Measurements from ENCODE around the gene ITIH4. TPM values are rescaled to one million over a fixed set of nuclear protein-coding genes. Genes with fewer than 3 reads are reported as not detected.

Gene ITIH4
- total RNA-seq, 2 donors from 2014 or later: 2.1 to 7.3 TPM

DNA sequence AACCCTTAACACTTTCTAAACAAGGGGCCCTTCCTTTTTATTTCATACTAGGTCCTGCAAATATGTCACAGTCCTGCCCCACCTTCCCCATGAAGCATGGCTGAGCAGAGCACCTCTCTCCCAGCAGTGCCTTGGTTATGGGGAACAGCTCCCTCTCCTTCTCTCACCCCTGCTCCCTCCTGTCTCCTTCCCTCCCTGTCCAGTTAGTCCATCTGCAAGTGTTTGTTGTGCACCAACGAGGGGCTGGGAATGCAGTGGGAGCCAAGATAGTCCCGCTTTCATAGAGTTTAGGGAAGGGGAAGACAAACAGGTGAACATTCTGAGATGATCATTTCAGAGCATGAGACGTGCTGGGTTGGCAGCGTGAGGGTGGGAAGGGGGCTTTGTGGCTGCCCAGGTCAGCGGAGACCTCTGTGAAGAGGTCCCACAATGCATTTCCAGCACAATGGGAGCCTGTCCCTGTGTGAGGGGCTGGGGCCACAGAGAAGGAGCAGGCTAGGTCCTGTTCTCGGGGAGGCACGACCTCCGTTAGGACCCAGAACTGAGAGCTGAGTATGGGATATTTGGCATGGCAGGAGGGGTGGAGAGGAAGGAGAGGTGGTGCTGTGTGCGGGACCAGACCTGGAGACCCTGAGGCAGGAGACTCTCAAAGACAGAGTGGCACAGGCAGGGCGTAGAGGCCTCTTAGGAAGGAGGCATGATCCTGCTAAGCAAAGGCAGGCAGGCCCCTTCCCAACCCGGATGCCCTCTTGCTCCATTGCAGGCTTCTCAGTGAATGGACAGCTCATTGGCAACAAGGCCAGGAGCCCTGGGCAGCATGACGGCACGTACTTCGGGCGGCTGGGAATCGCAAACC, 41.4 kb downstream of the ITIH4 start:
- no peak for TF ChIP-seq CTCF (IDR thresholded peaks at IDR 0.05)
- H3K4me3 ChIP-seq: no peak overlapping the region
- no peak overlapping the region for H3K27ac ChIP-seq
- H3K36me3 ChIP-seq: no peaks in the 10 kb centered on the region
- no peak overlapping the region for H3K9ac ChIP-seq (ENCODE audit: low read depth in 2 of 2, low read length in 2 of 2)
- no peaks in the 10 kb centered on the region for H3K9me3 ChIP-seq
- no peaks in the 10 kb centered on the region for H3K27me3 ChIP-seq
- no peak for DNase-seq
- intact Hi-C loops (cut with DNase I): no loop called here
- H3K4me1 ChIP-seq: no peaks in the 10 kb centered on the region

- Histone ChIP-seq H3K4me1 (no peaks in the 10 kb centered on the region), H3K9ac (ENCODE audit: low read depth in 2 of 2, low read length in 2 of 2) (no peak overlapping the region), H3K27ac (no peak overlapping the region), H3K9me3 (no peaks in the 10 kb centered on the region), H3K4me3 (no peak overlapping the region), H3K27me3 (no peaks in the 10 kb centered on the region), H3K36me3 (no peaks in the 10 kb centered on the region)
- intact Hi-C loops (cut with DNase I): no loop called here
- DNase-seq: no peak
- TF ChIP-seq CTCF (IDR thresholded peaks at IDR 0.05): no peak
These were observed 42.5 kb downstream of the ITIH4 start for GRCh38 chr3:52787672-52788625.

- H3K27ac ChIP-seq: no peak overlapping the region
- no peaks in the 10 kb centered on the region for H3K27me3 ChIP-seq
- no peaks in the 10 kb centered on the region for H3K9me3 ChIP-seq
- H3K4me3 ChIP-seq: no peak overlapping the region
- H3K9ac ChIP-seq (ENCODE audit: low read depth in 2 of 2, low read length in 2 of 2): no peak overlapping the region
- intact Hi-C loops (cut with DNase I): no loop called here
- no peak for TF ChIP-seq CTCF (IDR thresholded peaks at IDR 0.05)
- DNase-seq: no peak
- H3K4me1 ChIP-seq: no peaks in the 10 kb centered on the region
- H3K36me3 ChIP-seq: no peaks in the 10 kb centered on the region
These were observed 43.2 kb downstream of the ITIH4 start for GRCh38 chr3:52787246-52787645.

- Histone ChIP-seq H3K9me3 (no peaks in the 10 kb centered on the region), H3K27me3 (no peaks in the 10 kb centered on the region), H3K9ac (ENCODE audit: low read depth in 2 of 2, low read length in 2 of 2) (no peak overlapping the region), H3K4me1 (no peaks in the 10 kb centered on the region), H3K36me3 (no peaks in the 10 kb centered on the region), H3K27ac (no peak overlapping the region), H3K4me3 (no peak overlapping the region)
- DNase-seq: no peak
- TF ChIP-seq CTCF (IDR thresholded peaks at IDR 0.05): no peak
- intact Hi-C loops (cut with DNase I): no loop called here
These were observed 43.9 kb downstream of the ITIH4 start for GRCh38 chr3:52786330-52787215.
